T-helper 2 cell (primary cell): ENCODE measurements around the gene DLGAP1.

Source experiments
- DNase-seq, 5 experiments: peaks; one replicate each; pipeline versions ENCODE4 v3.0.0 to v3.0.0-alpha.2; 2012 to 2022

Gene DLGAP1

DNA sequence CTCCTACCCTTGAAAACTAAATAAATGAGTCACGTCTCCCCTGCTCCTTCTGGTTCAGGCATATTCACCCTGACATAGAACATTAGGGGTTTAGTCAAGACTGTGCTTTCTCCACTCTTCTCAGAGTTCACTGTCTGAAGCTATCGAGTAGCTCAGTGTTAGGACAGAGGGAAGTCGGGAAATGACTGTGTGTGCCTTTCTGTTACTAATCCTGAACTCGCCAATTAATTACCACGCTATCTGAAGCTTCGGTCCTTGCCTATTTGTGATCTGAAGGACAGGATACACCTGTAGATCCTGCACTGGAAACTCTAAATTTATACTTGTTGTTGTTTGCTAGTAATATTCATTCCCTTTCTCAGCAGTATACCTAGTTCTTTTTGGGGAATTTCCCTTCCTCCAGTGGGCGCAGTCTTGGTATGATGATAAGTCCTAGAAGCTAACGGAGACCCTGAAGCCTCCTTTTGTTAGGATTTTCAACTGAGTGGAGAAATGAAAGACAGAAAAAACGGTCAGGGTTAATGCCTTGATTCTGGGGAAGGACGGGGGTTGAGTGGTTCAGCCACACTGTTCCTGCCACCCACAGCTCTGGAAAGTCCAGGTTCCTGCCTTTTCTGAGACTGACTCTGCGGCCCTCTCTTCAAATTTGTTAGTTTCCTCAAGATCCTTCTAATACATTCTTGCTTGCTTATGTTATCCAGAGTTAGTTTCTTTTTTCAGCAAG, 218.0 kb downstream of the DLGAP1 start:
- no peak for DNase-seq

DNA sequence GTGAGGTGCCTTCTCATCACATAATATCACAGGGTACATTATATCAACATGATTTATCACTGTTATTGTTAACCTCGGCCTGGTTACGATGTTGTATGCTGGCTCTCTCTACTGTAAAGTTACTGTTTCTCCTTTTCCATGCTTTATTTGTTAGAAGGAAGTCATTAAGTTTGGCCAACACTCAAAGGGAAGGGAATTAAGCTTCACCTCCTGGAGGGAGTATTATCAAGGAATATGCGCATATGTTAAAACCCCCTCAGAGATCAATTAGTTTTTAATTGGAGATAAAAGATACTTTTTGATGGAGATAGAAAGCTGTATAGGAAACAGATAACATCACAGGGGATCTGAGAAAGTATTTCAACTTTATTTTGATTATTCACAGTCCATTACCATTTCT, 221.6 kb downstream of the DLGAP1 start:
- no peak for DNase-seq

DNA sequence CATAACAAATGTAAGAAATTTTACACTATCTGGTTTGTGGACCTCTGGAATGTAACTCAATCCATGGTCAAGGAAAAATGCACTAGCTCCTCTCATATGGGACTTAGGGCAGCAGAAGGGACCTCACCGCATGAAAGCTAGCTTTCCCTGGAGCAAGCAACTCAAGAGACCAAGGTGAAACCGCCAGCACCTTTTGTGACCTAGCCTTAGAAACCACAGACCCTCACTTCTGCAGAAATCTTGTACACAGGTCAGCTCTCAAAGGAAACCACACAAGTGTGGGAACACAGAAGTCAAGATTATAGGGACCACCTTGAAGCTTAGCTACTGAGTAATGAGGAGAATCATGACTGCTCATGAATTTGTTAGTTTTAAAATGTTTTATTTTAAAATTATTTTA, 222.5 kb downstream of the DLGAP1 start:
- DNase-seq: no peak

DNA sequence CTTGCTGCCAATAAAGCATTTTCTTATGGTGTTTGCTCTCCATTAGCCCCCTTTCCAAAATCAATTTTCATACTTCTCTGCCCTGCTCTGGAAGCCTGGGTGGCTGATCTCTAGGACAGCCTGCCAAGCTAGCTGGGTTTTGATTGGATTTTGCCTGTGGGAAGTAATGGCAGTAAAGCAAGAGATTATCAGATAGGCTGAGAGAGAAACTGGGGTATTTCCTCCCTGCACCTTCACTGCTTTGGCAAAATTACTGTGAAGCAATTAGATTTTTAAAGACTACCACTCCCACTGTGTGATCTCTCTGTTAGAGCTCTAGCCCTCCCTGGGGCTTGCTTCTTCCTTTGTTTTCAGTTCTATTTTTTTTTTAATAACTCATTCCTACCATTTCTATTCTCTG, 223.8 kb downstream of the DLGAP1 start:
- DNase-seq: no peak

DNA sequence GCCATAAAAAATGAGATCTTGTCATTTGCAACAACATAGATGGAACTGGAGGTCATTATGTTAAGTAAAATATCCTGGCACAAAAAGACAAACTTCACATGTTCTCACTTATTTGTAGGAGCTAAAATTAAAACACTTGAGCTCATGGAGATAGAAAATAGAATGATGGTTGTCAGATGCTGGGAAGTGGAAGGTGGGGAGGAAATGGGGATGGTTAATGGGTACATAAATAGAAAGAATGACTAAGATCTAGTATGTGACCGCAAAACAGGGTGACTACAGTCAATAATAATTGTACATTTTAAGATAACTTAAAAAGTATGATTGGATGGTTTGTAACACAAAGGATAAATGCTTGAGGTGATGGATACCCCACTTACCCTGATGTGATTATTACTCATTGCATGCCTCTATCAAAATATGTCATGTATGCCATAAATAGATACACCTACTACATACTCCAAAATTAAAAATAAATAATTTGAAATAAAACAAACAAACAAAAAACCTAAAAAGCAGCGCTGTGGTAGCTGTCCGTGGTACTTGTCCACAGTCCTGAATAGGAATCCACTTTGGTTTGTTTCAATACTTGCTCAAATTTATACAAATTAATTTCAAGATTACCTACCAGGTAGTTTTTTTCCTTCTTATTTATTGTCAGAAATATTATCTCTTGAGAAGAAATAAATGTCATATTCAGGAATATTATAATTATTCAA, 224.5 kb downstream of the DLGAP1 start:
- DNase-seq: no peak

DNA sequence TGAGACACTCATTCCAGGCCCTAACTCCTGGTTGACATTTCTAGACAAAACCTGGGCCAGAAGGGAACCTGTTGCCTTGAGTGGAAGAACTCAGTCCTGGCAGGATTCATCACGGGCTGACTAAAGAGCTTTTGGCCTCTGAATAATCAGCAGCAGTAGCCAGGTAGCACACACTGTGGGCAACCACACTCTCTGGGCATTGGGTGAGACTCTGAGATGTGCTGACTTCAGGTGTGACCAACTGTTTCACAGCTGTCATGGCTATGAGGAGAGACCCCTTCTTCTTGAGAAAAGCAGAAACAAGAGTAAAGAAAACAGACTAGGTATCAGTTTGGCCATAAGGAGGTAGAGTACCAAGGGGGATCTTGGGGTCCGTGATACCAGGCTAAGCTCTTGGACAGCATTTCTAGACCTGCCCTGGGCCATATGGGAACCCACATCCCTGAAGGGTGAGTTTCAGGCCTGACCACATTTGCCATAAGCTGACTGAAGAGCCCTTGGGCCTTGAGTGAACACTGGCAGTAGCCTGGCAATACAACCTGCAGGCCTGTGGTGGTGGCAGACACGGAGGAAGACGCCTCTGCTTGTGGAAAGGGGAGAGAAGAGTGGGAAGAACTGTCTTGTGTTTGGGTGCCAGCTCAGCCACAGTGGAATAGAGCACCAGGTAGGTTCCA, 230.9 kb downstream of the DLGAP1 start:
- no peak for DNase-seq

DNA sequence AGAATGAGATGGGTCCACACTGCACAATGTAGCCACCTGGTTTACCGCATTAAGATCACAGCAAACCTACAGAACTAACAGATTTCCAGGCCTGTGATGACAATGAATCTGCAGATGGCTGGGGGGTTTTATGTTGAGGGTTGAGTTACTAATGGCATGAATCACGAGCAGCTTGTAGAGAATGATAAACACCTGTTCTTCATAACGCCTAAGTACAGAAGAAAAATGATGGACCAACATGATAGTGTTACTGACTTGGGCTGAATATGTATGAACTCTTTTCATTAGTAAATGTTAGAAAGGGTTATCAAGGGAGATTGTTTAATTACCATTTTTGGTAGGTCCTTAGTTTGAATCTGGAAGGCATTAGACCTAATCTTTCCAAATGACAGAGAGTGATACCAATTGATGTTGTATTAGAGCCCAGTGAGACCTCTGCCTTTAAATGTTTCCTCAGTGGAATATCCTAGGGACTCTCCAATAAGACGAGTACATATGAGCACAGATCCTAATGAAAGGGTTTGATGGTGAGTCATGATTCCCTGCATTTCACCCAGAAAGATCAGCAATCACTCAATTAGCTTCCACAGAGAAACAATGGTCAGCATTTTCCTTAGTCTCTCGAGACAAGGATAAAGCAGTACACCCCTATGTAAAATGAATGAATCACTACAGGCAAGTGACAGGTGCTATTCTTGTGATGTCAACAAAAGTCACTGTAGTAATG, 243.8 kb downstream of the DLGAP1 start:
- DNase-seq: no peak

DNA sequence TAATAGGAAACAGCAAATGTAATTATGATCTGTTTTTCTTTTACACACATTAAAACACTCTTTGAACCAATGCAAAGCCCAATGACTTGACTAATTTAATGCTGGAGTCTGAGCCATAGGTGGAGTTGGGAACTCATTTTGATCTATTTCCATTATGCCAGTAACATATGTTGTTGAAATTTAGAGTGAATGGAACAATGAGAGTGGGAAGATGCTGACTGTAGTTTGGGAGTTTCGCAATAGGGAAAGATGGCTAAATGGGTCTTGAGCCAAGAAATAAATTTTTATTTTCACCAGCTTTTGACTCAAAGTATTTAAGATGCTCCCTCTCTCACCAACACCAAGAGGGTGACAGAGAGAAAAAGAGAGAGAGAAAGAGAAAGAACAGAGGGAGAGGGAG, 246.7 kb downstream of the DLGAP1 start:
- DNase-seq: no peak

DNA sequence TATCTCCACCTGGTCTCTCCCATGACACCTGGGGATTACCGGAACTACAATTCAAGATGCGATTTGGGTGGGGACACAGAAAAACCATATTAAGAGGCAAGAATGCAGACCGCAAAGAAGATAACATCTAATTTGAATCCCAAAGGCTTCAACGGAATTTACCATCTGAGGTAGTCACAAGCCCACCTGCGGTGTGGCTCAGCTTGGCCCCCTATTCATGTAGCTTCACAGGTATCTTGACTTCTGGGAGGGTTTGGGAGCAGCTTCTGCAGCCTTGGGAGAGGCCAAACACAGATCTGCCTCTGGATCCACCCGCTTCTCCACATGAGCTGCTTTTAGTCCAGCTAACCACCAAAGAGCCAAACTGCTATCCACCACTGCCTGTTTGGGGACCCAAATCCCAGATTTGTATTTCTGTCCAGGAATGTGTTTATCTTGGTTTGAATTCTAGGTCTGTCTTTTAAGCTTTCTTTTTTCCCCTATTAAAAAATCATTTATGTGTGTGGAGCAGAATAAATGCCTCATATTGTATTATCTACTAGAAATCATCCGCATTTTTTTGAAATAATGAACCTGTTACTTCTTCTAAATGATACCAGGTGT, 247.6 kb downstream of the DLGAP1 start:
- DNase-seq: no peak

DNA sequence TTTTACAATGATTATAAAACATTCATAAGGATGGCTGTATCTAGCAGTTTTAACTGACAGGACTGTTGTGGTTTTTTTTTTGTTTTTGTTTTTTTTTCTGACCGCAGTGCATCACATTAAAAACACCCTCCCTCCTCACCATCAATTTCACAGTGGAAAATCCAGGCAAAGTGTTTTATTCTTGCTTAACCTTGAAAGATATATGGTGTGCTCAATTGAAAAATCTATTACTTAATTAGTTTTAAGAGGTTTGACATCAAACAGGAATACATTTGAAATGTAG, 250.7 kb downstream of the DLGAP1 start:
- DNase-seq: no peak

DNA sequence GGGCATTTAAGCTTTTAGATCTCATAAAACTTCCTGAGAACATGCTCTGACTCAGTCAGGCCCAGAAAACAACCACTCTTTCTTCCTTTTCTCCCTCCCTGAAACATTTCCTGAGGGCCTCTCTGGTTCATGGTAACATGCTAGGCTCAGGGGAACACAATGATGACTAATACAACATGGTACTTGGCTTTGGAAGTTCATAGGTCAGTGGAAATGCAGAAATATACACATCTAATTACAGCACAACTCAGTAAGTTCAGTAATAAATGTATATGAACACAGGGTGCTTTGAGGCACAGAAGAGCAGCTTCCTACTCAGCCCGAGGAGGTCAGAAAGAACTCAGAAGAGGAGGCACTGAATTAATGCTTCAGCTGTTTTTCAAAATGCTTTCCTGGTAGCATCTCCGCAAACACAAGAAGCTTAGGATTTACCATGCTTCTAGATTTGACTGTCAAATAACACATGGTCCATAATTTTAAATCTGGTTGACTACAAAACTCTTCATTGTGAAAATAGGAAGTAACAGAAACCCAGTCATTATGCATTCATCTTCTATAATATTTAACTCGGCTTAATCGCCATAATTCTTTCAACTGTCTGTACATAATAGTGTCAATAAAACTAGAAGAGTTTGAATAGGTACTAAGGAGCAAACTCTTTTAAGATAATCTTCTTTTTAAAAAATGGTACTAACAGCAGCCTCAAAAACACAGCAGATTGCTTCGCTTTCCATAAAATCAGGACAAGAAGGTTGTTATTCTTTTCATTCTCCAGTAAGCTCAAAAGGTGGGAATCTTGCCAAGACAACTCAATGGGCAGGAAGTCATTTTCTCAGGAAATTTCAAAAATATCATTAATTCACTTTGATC, 251.3 kb downstream of the DLGAP1 start:
- DNase-seq: no peak

DNA sequence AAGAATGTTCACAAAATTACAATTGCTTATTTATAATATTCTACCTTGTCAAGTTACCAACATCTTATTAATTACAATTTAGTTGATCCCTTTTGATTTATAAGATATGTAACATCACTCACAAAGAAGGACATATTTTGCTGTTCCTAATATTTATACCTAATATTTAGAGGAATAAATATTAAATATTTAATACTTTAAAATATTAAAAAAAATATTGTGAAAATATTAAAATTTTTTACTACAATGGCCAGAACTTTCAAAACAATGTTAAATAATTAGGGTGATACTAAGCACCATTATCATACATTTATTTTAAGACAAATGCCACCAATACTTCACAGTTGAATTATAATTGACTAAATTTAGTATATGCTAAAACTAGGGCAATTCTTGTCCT, 254.7 kb downstream of the DLGAP1 start:
- DNase-seq: no peak

DNA sequence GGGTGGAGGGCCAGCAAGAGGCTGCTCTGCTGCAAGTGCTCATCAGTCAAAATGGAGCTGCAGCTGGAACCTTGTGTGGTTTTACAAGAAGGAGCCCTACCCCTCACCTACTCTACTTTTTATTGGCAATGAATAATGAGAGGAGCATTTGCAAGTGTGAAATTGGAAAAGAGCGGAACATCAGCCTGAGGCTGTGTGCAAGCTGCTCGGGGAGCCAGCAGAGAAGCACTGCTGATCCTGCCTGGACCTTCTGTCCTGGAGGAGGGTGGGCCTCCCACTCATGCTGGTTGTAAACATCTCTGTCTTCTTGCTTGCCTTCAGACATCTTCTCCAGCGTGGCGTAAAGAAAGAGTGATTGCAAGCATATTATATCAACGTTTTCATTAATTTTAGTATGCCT, 256.2 kb downstream of the DLGAP1 start:
- no peak for DNase-seq

DNA sequence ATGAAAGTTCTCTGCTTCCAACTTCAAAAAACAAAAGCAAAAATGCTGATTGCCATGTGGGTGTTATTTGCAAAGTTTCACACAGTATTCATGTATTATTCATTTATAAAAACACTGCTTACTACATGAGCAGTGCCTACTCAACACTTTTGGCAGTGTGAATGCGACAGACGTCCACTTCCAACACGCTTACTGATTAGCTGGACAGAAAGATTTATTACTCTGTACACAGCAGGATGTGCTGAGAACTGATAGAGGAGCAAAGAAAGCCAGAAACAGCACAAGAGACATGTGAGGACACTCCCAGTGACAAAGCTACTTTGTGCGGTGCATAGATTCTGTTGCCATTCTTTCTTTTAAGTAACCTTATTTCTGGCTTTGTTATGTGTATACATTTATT, 258.8 kb downstream of the DLGAP1 start:
- no peak for DNase-seq

DNA sequence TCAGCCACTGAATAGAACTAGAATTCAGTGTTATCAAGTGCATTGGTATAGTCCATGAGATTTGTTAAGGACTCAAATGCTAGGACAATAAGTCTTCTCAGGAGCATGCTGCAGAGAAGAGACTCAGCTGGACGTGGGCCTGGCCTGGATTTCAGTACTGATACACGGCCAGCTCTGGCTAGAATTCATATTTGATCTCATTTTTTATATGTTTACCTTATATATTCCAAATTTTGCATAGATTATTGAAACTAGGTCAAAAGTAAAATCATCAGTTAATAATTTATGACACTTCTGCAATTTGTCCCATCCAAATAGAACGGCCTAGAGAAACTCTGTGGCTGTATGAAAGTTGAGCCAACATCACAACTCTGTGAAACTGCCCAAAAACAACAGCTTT, 262.0 kb downstream of the DLGAP1 start:
- no peak for DNase-seq

DNA sequence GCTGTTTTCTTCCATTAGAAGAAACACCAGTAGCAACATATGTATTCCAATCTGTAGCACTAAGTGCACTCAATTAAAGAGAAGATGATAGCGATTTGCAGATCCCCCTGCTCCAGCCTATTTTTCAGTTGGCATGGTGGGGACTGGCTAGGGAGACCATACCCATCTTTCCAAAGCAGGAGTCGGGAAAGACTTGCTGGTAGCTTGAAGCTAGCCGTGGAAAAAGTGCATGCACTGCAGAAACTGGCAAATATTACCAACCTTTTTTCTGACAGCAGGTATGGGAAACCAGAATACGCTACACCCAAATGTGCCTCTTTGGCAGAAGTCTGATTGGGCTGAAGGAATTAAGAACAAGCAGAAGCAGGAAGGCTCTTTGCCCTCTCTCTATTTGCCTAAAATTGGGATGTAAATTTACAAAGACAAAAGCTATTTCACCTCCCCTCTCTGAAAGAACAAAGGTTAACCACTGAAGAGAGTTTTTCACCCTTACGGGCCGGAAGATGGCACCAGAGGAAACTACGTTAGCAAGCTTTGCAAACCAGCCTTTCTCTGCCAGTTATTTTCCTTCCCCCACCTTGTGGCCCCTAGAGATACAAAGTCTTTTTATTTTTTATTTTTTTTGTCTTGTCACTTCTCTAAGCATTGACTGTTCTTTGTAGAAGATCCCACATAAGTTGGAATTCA, 273.1 kb downstream of the DLGAP1 start:
- DNase-seq: no peak

DNA sequence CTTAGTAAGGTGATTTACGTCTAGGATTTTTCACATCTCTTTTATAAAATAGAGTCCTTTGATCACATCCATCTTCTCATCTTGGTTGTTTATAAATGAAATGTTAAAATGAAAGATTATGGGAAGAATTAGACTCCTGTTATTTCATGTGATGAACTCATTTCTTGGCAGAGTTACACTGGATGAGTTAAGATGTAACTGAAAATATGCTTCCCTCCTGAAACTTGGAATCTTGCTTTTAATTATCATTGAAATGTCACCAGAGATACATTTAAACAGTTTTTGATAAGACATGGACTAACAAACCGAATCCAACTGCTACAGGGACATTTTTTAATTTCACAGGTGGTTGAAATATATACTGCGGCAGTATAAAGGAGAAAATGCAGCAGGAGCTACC, 274.0 kb downstream of the DLGAP1 start:
- DNase-seq: no peak

DNA sequence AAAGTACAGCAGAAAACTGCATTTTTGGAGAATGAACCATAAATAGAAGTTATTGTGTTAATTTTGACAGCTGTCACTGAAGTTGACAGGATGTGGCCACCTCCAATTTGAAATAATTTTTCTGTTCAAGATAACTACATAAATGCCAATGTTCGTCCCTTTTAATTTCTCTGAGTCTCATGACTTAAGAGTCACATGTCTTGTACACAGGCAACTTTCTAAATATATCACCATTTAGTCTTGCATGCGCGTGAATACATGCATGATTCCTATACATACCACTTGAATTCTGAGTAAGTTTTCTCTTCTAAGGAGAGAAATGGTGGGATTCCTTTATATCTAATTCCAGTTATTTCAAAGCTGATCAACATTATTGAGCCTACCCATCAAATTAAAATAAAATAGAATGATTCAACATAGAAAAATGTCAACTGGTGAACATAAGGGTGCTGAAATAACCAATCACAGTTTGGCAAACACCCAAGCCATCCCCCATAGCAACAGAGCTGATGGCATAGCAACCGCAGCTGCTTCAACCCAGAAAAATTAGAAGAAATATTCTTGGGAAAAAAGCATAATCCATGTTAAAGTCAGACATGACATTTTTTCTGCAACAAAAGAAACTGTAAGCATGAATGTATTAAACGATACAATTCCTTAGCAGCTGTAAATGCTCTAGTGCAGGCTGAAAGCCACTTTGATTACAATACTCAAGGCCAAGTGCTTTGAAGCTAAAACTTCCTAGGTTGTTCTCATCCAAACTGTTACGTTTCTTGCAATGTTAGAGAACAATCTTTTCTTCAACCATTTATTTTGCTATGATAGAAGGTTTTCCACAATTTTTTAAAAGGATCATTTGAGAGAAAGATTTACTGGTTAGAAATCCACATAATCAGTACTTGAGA, 282.7 kb downstream of the DLGAP1 start:
- DNase-seq: no peak

DNA sequence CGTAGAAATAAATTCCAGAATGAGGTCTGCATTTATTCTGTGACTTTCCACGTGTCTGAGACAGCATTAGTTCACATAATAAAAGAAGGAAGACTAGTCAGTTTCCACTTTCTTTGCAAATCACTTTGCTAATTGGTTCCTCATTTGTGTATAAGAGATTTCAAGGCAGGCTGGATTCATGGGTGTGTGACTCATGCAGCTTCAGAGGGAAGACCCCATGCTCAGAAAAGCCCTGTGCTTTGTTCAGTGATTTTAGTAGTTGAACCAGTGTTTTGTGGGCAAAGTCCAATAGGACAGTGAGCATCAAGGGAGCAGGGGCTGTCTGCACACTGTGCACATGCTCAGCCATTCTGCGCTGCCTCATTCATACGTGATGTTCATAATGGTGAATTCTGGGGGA, 297.8 kb downstream of the DLGAP1 start:
- DNase-seq: no peak

DNA sequence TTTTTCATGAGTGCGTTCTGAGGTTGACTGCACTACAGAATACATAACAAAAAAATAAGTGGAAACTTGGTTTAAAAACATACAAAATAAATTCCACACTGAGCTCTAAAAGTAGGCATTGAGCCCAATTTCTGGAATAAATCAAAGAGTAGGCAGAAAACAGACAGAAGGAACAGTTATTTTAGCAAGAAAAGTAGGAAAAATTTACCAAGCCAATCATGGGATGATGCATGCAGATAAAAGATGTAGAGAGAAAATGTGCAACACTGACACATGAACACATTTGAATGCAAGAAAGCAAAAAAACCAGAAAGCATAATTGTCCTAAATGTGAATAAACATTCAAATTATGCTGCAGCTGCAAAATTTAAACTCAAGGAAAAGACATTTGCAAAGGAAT, 308.3 kb downstream of the DLGAP1 start:
- no peak for DNase-seq

DNA sequence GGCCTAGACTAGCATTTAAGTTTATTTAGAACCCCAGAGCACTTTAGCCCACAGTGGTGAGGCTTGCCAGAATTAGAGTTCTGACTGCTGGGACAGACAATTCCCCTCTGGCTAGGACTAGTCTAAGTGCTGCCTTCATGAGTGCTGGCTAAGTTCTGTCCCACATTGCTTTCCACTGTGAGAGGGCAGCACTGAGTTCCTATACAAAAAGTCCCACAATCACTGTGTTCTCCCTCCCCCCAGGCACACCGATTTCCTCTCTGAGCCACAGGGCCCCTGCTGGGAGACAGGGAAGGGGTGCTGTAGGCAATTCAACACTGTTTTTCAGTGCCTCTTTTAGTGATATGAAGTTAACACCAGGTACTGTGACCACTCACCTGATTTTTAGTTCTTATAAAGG, 310.9 kb downstream of the DLGAP1 start:
- no peak for DNase-seq
